CD8-positive, alpha-beta memory T cell (primary cell): Measurements from ENCODE around the gene CSRP2. TPM values are rescaled to one million over a fixed set of nuclear protein-coding genes. Genes with fewer than 3 reads are reported as not detected.

Source experiments
- polyA plus RNA-seq: library from polyadenylated mRNA; unstranded; fragments of 300-500 nt; fragmentation: Illumina TruSeq; gene quantifications from one replicate; pipeline ENCODE4 v1.2.3, GENCODE V29; 2021
- total RNA-seq, 2 experiments: library from RNA; stranded (reverse); gene quantifications; one replicate each; pipeline ENCODE4 v1.2.3, GENCODE V29; 2021

The CSRP2 gene
- total and polyA plus RNA-seq, 3 experiments from 2014 or later: 0.24 to 0.77 (median 0.33) TPM

Other genes with a start within 250 kb of the CSRP2 start
- 10 to 100 TPM; 21.4 to 21.7 TPM for gene ZDHHC17, start 114.9 kb downstream of the CSRP2 start, total RNA-seq
- gene ZDHHC17, start 114.9 kb downstream of the CSRP2 start, polyA plus RNA-seq: 14.7 TPM
- 10 to 100 TPM in 1 of 2 experiments, 1 to 10 TPM in 1; 7.9 to 10.7 TPM for gene E2F7, start 186.6 kb upstream of the CSRP2 start, total RNA-seq
- gene E2F7, start 186.6 kb upstream of the CSRP2 start, polyA plus RNA-seq: not detected